H1 (cell line): ENCODE data around the gene FBH1. TPM values are rescaled to one million over a fixed set of nuclear protein-coding genes. Genes with fewer than 3 reads are reported as not detected.

ENCODE experiments used
- BRCA1 ChIP-seq: IDR thresholded peaks from 2 replicates; pipeline ENCODE4 v1.6.1; 2012; ENCODE audit warnings: low read depth, low read length, improper control_type of control experiment
- CBX5 ChIP-seq: fragments of 300-800, 300-1000 bp; sonication (generic); IDR thresholded peaks from 2 replicates; pipeline ENCODE4 v1.7.1; 2016; ENCODE audit warnings: antibody characterized with exemption, low read length, low read depth
- CBX8 ChIP-seq: fragments of 300-800, 300-1000 bp; sonication (generic); IDR thresholded peaks from 2 replicates; pipeline ENCODE4 v1.7.1; 2016; ENCODE audit warnings: low read depth, low read length, borderline replicate concordance
- EP300 ChIP-seq, 2 experiments: IDR thresholded peaks; 1 replicate in 1 of 2; 2 replicates in 1 of 2; pipeline ENCODE4 v1.6.1; 2011 to 2012; ENCODE audit warnings: low read depth in 2 of 2, low read length in 2 of 2, mild to moderate bottlenecking in 2 of 2, borderline replicate concordance in 1 of 2, inconsistent platforms in 1 of 2, moderate library complexity in 1 of 2
- EZH2 ChIP-seq: fragments of 200-600 bp; sonication (generic); IDR thresholded peaks from 2 replicates; pipeline ENCODE4 v1.7.1; 2012; ENCODE audit warnings: low read depth, mild to moderate bottlenecking, moderate library complexity, low read length, inconsistent platforms; ENCODE audit not compliant: severe bottlenecking
- HDAC2 ChIP-seq, 2 experiments: fragments of 300-600 bp in 1 of 2; sonication (generic) in 1 of 2; IDR thresholded peaks; 2 replicates each; pipeline ENCODE4 v1.6.1; 2011 to 2012; ENCODE audit warnings: low read depth in 2 of 2, low read length in 2 of 2, mild to moderate bottlenecking in 2 of 2, moderate library complexity in 2 of 2, borderline replicate concordance in 1 of 2, inconsistent platforms in 1 of 2
- HDAC6 ChIP-seq: IDR thresholded peaks from one replicate; pipeline ENCODE4 v1.7.1; 2012; ENCODE audit warnings: low read depth, mild to moderate bottlenecking, inconsistent platforms, low read length, moderate library complexity
- KDM1A ChIP-seq: fragments of 200-600, 300-600 bp; sonication (generic); IDR thresholded peaks from 2 replicates; pipeline ENCODE4 v1.7.1; 2016; ENCODE audit warnings: mild to moderate bottlenecking, low read length, borderline replicate concordance
- NANOG ChIP-seq: IDR thresholded peaks from 2 replicates; pipeline ENCODE4 v1.6.1; 2011; ENCODE audit warnings: low read length, low read depth, mild to moderate bottlenecking, inconsistent platforms; ENCODE audit not compliant: insufficient read depth, poor library complexity, severe bottlenecking
- NRF1 ChIP-seq: IDR thresholded peaks from 2 replicates; pipeline ENCODE4 v1.6.1; 2011; ENCODE audit warnings: mild to moderate bottlenecking, low read depth, low read length, improper control_type of control experiment
- POLR2A ChIP-seq, 2 experiments: IDR thresholded peaks; 1 replicate in 1 of 2; 2 replicates in 1 of 2; pipeline ENCODE4 v1.6.1; 2011; ENCODE audit warnings: low read depth in 2 of 2, low read length in 2 of 2, mild to moderate bottlenecking in 2 of 2; ENCODE audit errors: control extremely low read depth in 1 of 2
- SUZ12 ChIP-seq: fragments of 200-600 bp; sonication (generic); IDR thresholded peaks from 2 replicates; pipeline ENCODE4 v1.6.1; 2012; ENCODE audit warnings: mild to moderate bottlenecking, inconsistent platforms, low read length, moderate library complexity, mixed read lengths
- TAF1 ChIP-seq: IDR thresholded peaks from 2 replicates; pipeline ENCODE4 v1.6.1; 2011; ENCODE audit warnings: mild to moderate bottlenecking, low read depth, low read length
- TEAD4 ChIP-seq: IDR thresholded peaks from 2 replicates; pipeline ENCODE4 v1.6.1; 2012; ENCODE audit warnings: low read depth, low read length, inconsistent platforms, mixed read lengths
- YY1 ChIP-seq: IDR thresholded peaks from 2 replicates; pipeline ENCODE4 v1.6.1; 2011; ENCODE audit warnings: low read depth, mild to moderate bottlenecking, low read length
- polyA plus RNA-seq, 7 experiments: library from polyadenylated mRNA; depleted of rRNA in 3 of 7; stranded (reverse) in 5 of 7; unstranded in 2 of 7; fragments of >200 nt in 5 of 7; fragments of 200-250 nt in 2 of 7; gene quantifications; 1 replicate in 5 of 7; 2 replicates in 1 of 7; 4 replicates in 1 of 7; pipeline versions ENCODE4 v1.2.1 to v1.2.3, GENCODE V29; 2011 to 2013; ENCODE audit warnings: missing spikeins in 2 of 7, mixed read lengths in 2 of 7
- total RNA-seq: library from RNA; stranded (reverse); fragmentation: NEBNext Ultra II Directional; extraction: Animal tissue kit (Norgen Biotek cat#: 25700); gene quantifications from 2 replicates; pipeline ENCODE4 v1.2.1, GENCODE V29; 2021
- TF ChIP-seq, protein P1 (sequence below): IDR thresholded peaks from 2 replicates; pipeline ENCODE4 v1.6.1; 2012; ENCODE audit warnings: inconsistent platforms
- TF ChIP-seq, protein P2 (sequence below): IDR thresholded peaks from 2 replicates; pipeline ENCODE4 v1.6.1; 2012; ENCODE audit warnings: low read length, inconsistent platforms
- TF ChIP-seq, protein P3 (sequence below): IDR thresholded peaks from 2 replicates; pipeline ENCODE4 v1.6.1; 2012; ENCODE audit warnings: inconsistent platforms

The FBH1 gene
- total and polyA plus RNA-seq, 2 of the 8 experiments (the other 6 are each of a cell fraction or from before 2014, with no cell fraction given) = 31.1 to 51.8 TPM

DNA sequence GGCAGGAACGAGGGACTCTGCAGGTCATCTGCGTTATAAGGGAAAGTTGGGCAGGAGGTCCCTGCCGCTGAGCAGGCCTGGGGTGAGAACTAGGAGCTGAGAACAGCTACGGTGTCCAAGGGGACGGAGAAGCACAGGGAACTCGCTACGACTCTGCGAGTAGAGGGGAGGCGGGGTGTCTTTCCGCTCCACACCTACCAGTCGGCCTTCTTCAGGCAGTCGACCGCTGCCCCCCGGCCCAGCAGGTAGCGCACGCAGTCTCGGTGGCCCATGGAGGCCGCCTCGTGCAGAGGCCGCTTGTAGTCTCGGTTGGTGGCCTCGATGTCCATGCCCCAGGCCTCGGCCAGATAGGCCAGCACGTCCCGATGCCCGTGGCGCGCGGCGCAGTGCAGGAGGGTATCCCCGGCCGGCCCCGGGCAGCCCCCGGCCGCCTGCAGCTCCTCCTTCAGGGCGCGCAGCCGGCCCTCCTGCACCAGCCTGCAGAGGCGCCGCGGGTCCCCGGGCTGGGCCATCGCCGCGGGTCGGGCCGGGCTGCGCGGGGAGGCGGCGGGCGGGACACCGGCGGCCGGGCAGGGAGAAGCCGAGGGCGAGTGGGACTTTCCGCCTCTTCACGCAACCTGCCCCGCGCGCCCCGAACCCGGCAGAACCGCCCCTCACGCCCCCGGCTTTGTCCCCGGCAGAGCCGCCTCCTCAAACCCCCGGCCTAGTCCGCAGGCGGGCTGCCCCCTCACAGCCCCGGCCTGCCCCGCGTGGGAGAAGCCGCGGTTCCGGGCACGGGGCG, 1.0 kb upstream of the FBH1 start (continued):
- TF ChIP-seq CBX8 = no peak
- no peak for TF ChIP-seq CBX5
- TF ChIP-seq, protein P1, sequence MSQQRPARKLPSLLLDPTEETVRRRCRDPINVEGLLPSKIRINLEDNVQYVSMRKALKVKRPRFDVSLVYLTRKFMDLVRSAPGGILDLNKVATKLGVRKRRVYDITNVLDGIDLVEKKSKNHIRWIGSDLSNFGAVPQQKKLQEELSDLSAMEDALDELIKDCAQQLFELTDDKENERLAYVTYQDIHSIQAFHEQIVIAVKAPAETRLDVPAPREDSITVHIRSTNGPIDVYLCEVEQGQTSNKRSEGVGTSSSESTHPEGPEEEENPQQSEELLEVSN = peak; percentile 60
- TF ChIP-seq, protein P2, sequence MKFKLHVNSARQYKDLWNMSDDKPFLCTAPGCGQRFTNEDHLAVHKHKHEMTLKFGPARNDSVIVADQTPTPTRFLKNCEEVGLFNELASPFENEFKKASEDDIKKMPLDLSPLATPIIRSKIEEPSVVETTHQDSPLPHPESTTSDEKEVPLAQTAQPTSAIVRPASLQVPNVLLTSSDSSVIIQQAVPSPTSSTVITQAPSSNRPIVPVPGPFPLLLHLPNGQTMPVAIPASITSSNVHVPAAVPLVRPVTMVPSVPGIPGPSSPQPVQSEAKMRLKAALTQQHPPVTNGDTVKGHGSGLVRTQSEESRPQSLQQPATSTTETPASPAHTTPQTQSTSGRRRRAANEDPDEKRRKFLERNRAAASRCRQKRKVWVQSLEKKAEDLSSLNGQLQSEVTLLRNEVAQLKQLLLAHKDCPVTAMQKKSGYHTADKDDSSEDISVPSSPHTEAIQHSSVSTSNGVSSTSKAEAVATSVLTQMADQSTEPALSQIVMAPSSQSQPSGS = no peak
- no peak for TF ChIP-seq EZH2
- TF ChIP-seq YY1 = no peak
- TF ChIP-seq HDAC6 = no peak
- TF ChIP-seq TEAD4 = no peak
- TF ChIP-seq, protein P3, sequence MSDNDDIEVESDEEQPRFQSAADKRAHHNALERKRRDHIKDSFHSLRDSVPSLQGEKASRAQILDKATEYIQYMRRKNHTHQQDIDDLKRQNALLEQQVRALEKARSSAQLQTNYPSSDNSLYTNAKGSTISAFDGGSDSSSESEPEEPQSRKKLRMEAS = peak; percentile 86
- no peak for TF ChIP-seq HDAC2 (IDR thresholded peaks at IDR 0.05; ENCODE audit: borderline replicate concordance in 1 of 2, low read depth in 2 of 2, low read length in 2 of 2)
- no peak for TF ChIP-seq NRF1
- TF ChIP-seq TAF1 = peak; percentile 66; the same call in 1 of the 2 replicates
- no peak for TF ChIP-seq SUZ12
- TF ChIP-seq EP300 (IDR thresholded peaks at IDR 0.05; ENCODE audit: borderline replicate concordance in 1 of 2, low read depth in 2 of 2, low read length in 2 of 2) = no peak
- TF ChIP-seq POLR2A (IDR thresholded peaks at IDR 0.05; ENCODE audit: control extremely low read depth in 1 of 2, low read depth in 2 of 2, low read length in 2 of 2) = peak in 1 of 2 experiments; percentile 49; a peak in 2 of 3 replicates
- no peak for TF ChIP-seq BRCA1
- TF ChIP-seq KDM1A = no peak
- no peak for TF ChIP-seq NANOG
